HepG2 (cell line): ENCODE data around the gene TMEFF1. TPM values are rescaled to one million over a fixed set of nuclear protein-coding genes. Genes with fewer than 3 reads are reported as not detected.

Source experiments
- ASH2L ChIP-seq: fragments of 300-600, 200-600 bp; sonication (generic); IDR thresholded peaks from 2 replicates; pipeline ENCODE4 v1.7.0; 2017; ENCODE audit warnings: low read depth, mild to moderate bottlenecking, moderate library complexity, mixed read lengths, low read length; ENCODE audit not compliant: insufficient read length
- SIX4 ChIP-seq: sonication (generic); formaldehyde crosslinking; IDR thresholded peaks from 2 replicates; pipeline ENCODE4 v1.4.0; 2020; ENCODE audit warnings: missing genetic modification reagents
- SNAPC2 ChIP-seq: sonication (generic); formaldehyde crosslinking; IDR thresholded peaks from 2 replicates; pipeline ENCODE4 v1.8.1; 2022; ENCODE audit warnings: mild to moderate bottlenecking, missing genetic modification reagents
- ZKSCAN5 ChIP-seq: sonication (generic); formaldehyde crosslinking; IDR thresholded peaks from 2 replicates; pipeline ENCODE4 v1.5.1; 2020; ENCODE audit warnings: mild to moderate bottlenecking, missing genetic modification reagents
- ZNF558 ChIP-seq: sonication (generic); formaldehyde crosslinking; IDR thresholded peaks from 2 replicates; pipeline ENCODE4 v1.9.0; 2022; ENCODE audit warnings: mild to moderate bottlenecking, missing genetic modification reagents, borderline replicate concordance
- ZNF652 ChIP-seq: IDR thresholded peaks from 2 replicates; pipeline ENCODE4 v1.6.1; 2016; ENCODE audit warnings: low read depth, borderline replicate concordance
- polyA plus RNA-seq, 8 experiments: library from polyadenylated mRNA; depleted of rRNA in 3 of 8; stranded (reverse) in 7 of 8; unstranded in 1 of 8; fragments of >200 nt; fragmentation: Illumina TruSeq in 4 of 8; extraction: Trizol in 4 of 8; gene quantifications; 2 replicates each; pipeline versions ENCODE4 v1.2.1 to v1.2.3, GENCODE V29; 2011 to 2016; ENCODE audit warnings: low read depth in 4 of 8, missing spikeins in 1 of 8, mixed read lengths in 1 of 8; ENCODE audit not compliant: insufficient read depth in 1 of 8
- total RNA-seq, 5 experiments: library from RNA; depleted of rRNA; stranded (reverse); fragments of >200 nt; fragmentation: Illumina TruSeq; extraction: Trizol; gene quantifications; 2 replicates each; pipeline ENCODE4 v1.2.3, GENCODE V29; 2016; ENCODE audit warnings: low read depth in 1 of 5
- TF ChIP-seq, protein P1 (sequence below): IDR thresholded peaks from 2 replicates; pipeline ENCODE4 v1.6.1; 2016; ENCODE audit warnings: missing compliant biosample characterization, missing genetic modification reagents, borderline replicate concordance
- TF ChIP-seq, protein P2 (sequence below): IDR thresholded peaks from 2 replicates; pipeline ENCODE4 v1.4.0; 2020; ENCODE audit warnings: mild to moderate bottlenecking, missing genetic modification reagents
- TF ChIP-seq, protein P3 (sequence below): sonication (generic); formaldehyde crosslinking; IDR thresholded peaks from 2 replicates; pipeline ENCODE4 v1.5.0; 2020; ENCODE audit warnings: mild to moderate bottlenecking, missing genetic modification reagents

The TMEFF1 gene
- total and polyA plus RNA-seq, 2 of the 13 experiments (the other 11 are each of a cell fraction or from before 2014, with no cell fraction given) = 0.87 to 1.9 TPM

DNA sequence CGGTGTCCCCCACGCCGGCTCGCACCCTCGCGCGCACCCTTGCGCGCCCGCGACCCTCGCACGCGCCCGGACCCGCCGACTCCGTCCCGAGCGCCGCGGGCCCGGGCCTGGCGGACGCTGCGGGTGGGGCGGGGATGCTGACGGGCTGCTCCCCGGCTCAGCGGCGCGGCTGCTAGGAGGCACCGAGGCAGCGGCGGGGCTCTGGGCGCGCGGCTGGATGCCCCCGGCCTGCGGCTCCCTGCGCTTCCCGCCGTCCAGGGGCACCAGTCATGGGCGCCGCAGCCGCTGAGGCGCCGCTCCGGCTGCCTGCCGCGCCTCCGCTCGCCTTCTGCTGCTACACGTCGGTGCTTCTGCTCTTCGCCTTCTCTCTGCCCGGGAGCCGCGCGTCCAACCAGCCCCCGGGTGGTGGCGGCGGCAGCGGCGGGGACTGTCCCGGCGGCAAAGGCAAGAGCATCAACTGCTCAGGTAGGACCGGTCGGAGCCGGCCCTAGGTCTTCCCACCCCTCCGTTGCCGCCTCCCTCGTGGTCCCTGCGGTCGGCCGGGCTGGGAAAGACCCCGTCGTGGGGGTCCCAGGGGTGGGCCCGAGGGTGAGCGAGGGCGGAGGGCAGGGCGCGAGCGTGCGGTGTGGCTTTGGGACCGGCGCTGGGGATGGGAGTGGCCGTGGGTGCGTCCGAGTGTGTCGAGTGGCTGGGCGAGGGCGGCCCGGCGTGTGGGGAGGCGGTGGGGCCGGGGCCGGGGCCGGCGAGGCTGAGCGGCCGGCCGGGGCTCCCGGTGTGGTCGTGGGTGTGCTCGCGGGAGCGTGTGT is 530 bp downstream of the TMEFF1 start (continued):
- TF ChIP-seq SIX4 (CRISPR knock-in tag) = no peak
- TF ChIP-seq ZNF558 (CRISPR knock-in tag) = peak; percentile 41; the same call in 1 of the 2 replicates
- TF ChIP-seq, protein P1, sequence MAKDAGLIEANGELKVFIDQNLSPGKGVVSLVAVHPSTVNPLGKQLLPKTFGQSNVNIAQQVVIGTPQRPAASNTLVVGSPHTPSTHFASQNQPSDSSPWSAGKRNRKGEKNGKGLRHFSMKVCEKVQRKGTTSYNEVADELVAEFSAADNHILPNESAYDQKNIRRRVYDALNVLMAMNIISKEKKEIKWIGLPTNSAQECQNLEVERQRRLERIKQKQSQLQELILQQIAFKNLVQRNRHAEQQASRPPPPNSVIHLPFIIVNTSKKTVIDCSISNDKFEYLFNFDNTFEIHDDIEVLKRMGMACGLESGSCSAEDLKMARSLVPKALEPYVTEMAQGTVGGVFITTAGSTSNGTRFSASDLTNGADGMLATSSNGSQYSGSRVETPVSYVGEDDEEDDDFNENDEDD (CRISPR knock-in tag) = no peak
- TF ChIP-seq ZNF652 (CRISPR knock-in tag) = no peak
- TF ChIP-seq, protein P2, sequence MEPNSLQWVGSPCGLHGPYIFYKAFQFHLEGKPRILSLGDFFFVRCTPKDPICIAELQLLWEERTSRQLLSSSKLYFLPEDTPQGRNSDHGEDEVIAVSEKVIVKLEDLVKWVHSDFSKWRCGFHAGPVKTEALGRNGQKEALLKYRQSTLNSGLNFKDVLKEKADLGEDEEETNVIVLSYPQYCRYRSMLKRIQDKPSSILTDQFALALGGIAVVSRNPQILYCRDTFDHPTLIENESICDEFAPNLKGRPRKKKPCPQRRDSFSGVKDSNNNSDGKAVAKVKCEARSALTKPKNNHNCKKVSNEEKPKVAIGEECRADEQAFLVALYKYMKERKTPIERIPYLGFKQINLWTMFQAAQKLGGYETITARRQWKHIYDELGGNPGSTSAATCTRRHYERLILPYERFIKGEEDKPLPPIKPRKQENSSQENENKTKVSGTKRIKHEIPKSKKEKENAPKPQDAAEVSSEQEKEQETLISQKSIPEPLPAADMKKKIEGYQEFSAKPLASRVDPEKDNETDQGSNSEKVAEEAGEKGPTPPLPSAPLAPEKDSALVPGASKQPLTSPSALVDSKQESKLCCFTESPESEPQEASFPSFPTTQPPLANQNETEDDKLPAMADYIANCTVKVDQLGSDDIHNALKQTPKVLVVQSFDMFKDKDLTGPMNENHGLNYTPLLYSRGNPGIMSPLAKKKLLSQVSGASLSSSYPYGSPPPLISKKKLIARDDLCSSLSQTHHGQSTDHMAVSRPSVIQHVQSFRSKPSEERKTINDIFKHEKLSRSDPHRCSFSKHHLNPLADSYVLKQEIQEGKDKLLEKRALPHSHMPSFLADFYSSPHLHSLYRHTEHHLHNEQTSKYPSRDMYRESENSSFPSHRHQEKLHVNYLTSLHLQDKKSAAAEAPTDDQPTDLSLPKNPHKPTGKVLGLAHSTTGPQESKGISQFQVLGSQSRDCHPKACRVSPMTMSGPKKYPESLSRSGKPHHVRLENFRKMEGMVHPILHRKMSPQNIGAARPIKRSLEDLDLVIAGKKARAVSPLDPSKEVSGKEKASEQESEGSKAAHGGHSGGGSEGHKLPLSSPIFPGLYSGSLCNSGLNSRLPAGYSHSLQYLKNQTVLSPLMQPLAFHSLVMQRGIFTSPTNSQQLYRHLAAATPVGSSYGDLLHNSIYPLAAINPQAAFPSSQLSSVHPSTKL (CRISPR knock-in tag) = 0 out of 2 replicates have a peak, but pooled peaks have one; percentile 13
- peak; percentile 26 for TF ChIP-seq ASH2L
- TF ChIP-seq SNAPC2 (CRISPR knock-in tag) = no peak
- TF ChIP-seq, protein P3, sequence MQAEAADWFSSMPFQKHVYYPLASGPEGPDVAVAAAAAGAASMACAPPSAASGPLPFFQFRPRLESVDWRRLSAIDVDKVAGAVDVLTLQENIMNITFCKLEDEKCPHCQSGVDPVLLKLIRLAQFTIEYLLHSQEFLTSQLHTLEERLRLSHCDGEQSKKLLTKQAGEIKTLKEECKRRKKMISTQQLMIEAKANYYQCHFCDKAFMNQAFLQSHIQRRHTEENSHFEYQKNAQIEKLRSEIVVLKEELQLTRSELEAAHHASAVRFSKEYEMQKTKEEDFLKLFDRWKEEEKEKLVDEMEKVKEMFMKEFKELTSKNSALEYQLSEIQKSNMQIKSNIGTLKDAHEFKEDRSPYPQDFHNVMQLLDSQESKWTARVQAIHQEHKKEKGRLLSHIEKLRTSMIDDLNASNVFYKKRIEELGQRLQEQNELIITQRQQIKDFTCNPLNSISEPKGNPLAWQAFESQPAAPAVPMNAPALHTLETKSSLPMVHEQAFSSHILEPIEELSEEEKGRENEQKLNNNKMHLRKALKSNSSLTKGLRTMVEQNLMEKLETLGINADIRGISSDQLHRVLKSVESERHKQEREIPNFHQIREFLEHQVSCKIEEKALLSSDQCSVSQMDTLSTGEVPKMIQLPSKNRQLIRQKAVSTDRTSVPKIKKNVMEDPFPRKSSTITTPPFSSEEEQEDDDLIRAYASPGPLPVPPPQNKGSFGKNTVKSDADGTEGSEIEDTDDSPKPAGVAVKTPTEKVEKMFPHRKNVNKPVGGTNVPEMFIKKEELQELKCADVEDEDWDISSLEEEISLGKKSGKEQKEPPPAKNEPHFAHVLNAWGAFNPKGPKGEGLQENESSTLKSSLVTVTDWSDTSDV = no peak
- TF ChIP-seq ZKSCAN5 (CRISPR knock-in tag) = no peak
